ENCODE results near the gene MYO18A.

Gene MYO18A

GRCh38 chr17:29165800-29166506 is 14.2 kb downstream of the MYO18A start:
- H3K27ac ChIP-seq (ENCODE audit: extremely low read depth, low read depth, low read length) = no peak overlapping the region
- no peaks in the 10 kb centered on the region for H3K9me3 ChIP-seq (ENCODE audit: control insufficient read depth, insufficient read depth, low read depth, low read length)
- ChIA-PET CTCF (interaction anchor here (0.6 to 3.2 kb wide), 7 partner anchors 10 to 139 kb away, joined by 3 to 13 read pairs (median 4); partner anchors contain the start of gene MYO18A), POLR2A (interaction anchor here (1.3 to 1.6 kb wide), 2 partner anchors 8 to 17 kb away, joined by 3 read pairs; no protein-coding TSS in a partner anchor)
- no peak for TF ChIP-seq ZNF335 (tag by site-specific recombination; conservative IDR thresholded peaks at IDR 0.05)
- no peak for TF ChIP-seq ZNF16 (tag by site-specific recombination; IDR thresholded peaks at IDR 0.05; ENCODE audit: low read depth)
- TF ChIP-seq ZNF391 (tag by site-specific recombination; IDR thresholded peaks at IDR 0.05; ENCODE audit: borderline replicate concordance, low read depth) = no peak
- TF ChIP-seq KLF16 (tag by site-specific recombination; IDR thresholded peaks at IDR 0.05) = no peak
- no peak for TF ChIP-seq PATZ1 (tag by site-specific recombination; IDR thresholded peaks at IDR 0.05)
- no peak for TF ChIP-seq ZNF555 (tag by site-specific recombination; conservative IDR thresholded peaks at IDR 0.05)
- TF ChIP-seq ZNF184 (tag by site-specific recombination; IDR thresholded peaks at IDR 0.05) = no peak
- TF ChIP-seq ZNF596 (tag by site-specific recombination; IDR thresholded peaks at IDR 0.05) = no peak
- no peak for TF ChIP-seq ZNF560 (tag by site-specific recombination; IDR thresholded peaks at IDR 0.05; ENCODE audit: borderline replicate concordance)
- TF ChIP-seq ZNF146 (tag by site-specific recombination; IDR thresholded peaks at IDR 0.05) = no peak
- TF ChIP-seq ZNF449 (tag by site-specific recombination; IDR thresholded peaks at IDR 0.05) = no peak
- TF ChIP-seq ZNF302 (tag by site-specific recombination; IDR thresholded peaks at IDR 0.05; ENCODE audit: low read depth) = no peak
- no peak for TF ChIP-seq OVOL3 (tag by site-specific recombination; IDR thresholded peaks at IDR 0.05)
- H3K36me3 ChIP-seq (ENCODE audit: control insufficient read depth in 2 of 2, insufficient read depth in 1 of 2, low read length in 2 of 2) = peaks cover 0 to 36% of the 10 kb centered on the region in 2 experiments; a peak in 1 of 3 replicates
- no peak overlapping the region for H3K4me3 ChIP-seq (ENCODE audit: low read depth, low read length)
- H3K4me1 ChIP-seq (ENCODE audit: control insufficient read depth, insufficient read depth, low read length) = no peaks in the 10 kb centered on the region

- ChIA-PET CTCF (interaction anchor here (0.6 to 3.2 kb wide), 8 partner anchors 11 to 129 kb away, joined by 3 to 13 read pairs (median 4); partner anchors contain the start of gene MYO18A), POLR2A (interaction anchor here (1.3 to 1.6 kb wide), 2 partner anchors 9 to 16 kb away, joined by 3 read pairs; no protein-coding TSS in a partner anchor)
- Histone ChIP-seq H3K36me3 (ENCODE audit: control insufficient read depth in 2 of 2, insufficient read depth in 1 of 2, low read length in 2 of 2) (peaks cover 0 to 36% of the 10 kb centered on the region in 2 experiments; a peak in 1 of 3 replicates), H3K27ac (ENCODE audit: extremely low read depth, low read depth, low read length) (no peak overlapping the region), H3K4me3 (ENCODE audit: low read depth, low read length) (no peak overlapping the region), H3K9me3 (ENCODE audit: control insufficient read depth, insufficient read depth, low read depth, low read length) (no peaks in the 10 kb centered on the region), H3K4me1 (ENCODE audit: control insufficient read depth, insufficient read depth, low read length) (peaks cover 5% of the 10 kb centered on the region; the same call in 1 of the 2 replicates)
- TF ChIP-seq ZNF140 (tag by site-specific recombination; IDR thresholded peaks at IDR 0.05) = no peak
- no peak for TF ChIP-seq GLI2 (tag by site-specific recombination; IDR thresholded peaks at IDR 0.05; ENCODE audit: borderline replicate concordance, low read depth)
- no peak for TF ChIP-seq MEIS1 (CRISPR knock-in tag; IDR thresholded peaks at IDR 0.05; ENCODE audit: borderline replicate concordance)
- no peak for TF ChIP-seq BCL6B (tag by site-specific recombination; IDR thresholded peaks at IDR 0.05)
- no peak for TF ChIP-seq ZSCAN16 (tag by site-specific recombination; IDR thresholded peaks at IDR 0.05)
- no peak for TF ChIP-seq ZNF2 (tag by site-specific recombination; IDR thresholded peaks at IDR 0.05)
- no peak for TF ChIP-seq GLIS2 (tag by site-specific recombination; IDR thresholded peaks at IDR 0.05)
- no peak for TF ChIP-seq ZNF571 (tag by site-specific recombination; IDR thresholded peaks at IDR 0.05)
- TF ChIP-seq ZNF449 (tag by site-specific recombination; IDR thresholded peaks at IDR 0.05) = no peak
- no peak for TF ChIP-seq ZNF174 (tag by site-specific recombination; IDR thresholded peaks at IDR 0.05)
- TF ChIP-seq ZBTB48 (tag by site-specific recombination; IDR thresholded peaks at IDR 0.05) = no peak
- no peak for TF ChIP-seq ZNF747 (tag by site-specific recombination; IDR thresholded peaks at IDR 0.05)
- TF ChIP-seq KLF9 (tag by site-specific recombination; IDR thresholded peaks at IDR 0.05; ENCODE audit: low read depth) = no peak
- TF ChIP-seq KLF16 (tag by site-specific recombination; IDR thresholded peaks at IDR 0.05) = no peak
- TF ChIP-seq ZNF366 (tag by site-specific recombination; conservative IDR thresholded peaks at IDR 0.05) = no peak
- no peak for TF ChIP-seq KLF17 (tag by site-specific recombination; IDR thresholded peaks at IDR 0.05)
- no peak for TF ChIP-seq ZNF132 (tag by site-specific recombination; IDR thresholded peaks at IDR 0.05; ENCODE audit: borderline replicate concordance)
Measured at GRCh38 chr17:29165261-29165660, 14.9 kb downstream of the MYO18A start.

Data from HEK293 (cell line).